GM12878 (cell line): ENCODE measurements around the gene ULK4.

Source experiments
- BHLHE40 ChIP-seq, 2 experiments: fragments of 450-650 bp in 1 of 2; IDR thresholded peaks; 2 replicates each; pipeline ENCODE4 v1.6.1; 2011 to 2017; ENCODE audit warnings: low read depth in 2 of 2, borderline replicate concordance in 1 of 2, improper control_type of control experiment in 1 of 2, low read length in 1 of 2, mild to moderate bottlenecking in 1 of 2
- CHD2 ChIP-seq: IDR thresholded peaks from 2 replicates; pipeline ENCODE4 v1.6.1; 2011; ENCODE audit warnings: low read depth, low read length, improper control_type of control experiment, borderline replicate concordance
- CTCF ChIP-seq, 3 experiments: IDR thresholded peaks in 2 of 3; conservative IDR thresholded peaks in 1 of 3; 2 replicates each; pipeline ENCODE4 v1.5.1; 2011; ENCODE audit warnings: low read depth in 3 of 3, low read length in 3 of 3, mild to moderate bottlenecking in 3 of 3, control low read depth in 2 of 3, moderate library complexity in 2 of 3, inconsistent platforms in 1 of 3, mixed read lengths in 1 of 3; ENCODE audit not compliant: control insufficient read depth in 2 of 3, insufficient read depth in 1 of 3; ENCODE audit errors: extremely low read depth in 1 of 3
- E2F8 ChIP-seq: fragments of 450-650 bp; IDR thresholded peaks from 2 replicates; pipeline ENCODE4 v1.6.1; 2018; ENCODE audit warnings: mild to moderate bottlenecking, low read depth, moderate library complexity; ENCODE audit not compliant: partially characterized antibody
- EGR1 ChIP-seq, 2 experiments: IDR thresholded peaks; 1 replicate in 1 of 2; 2 replicates in 1 of 2; pipeline ENCODE4 v1.6.1; 2011 to 2012; ENCODE audit warnings: low read depth in 2 of 2, low read length in 2 of 2, borderline replicate concordance in 1 of 2, mild to moderate bottlenecking in 1 of 2, moderate library complexity in 1 of 2
- EZH2 ChIP-seq: IDR thresholded peaks from 2 replicates; pipeline ENCODE4 v1.6.1; 2012; ENCODE audit warnings: low read depth, mild to moderate bottlenecking, control low read depth, inconsistent platforms, low read length, borderline replicate concordance; ENCODE audit not compliant: control insufficient read depth
- GABPA ChIP-seq: IDR thresholded peaks from 2 replicates; pipeline ENCODE4 v1.6.1; 2014; ENCODE audit warnings: antibody characterized with exemption, low read depth, mild to moderate bottlenecking, inconsistent platforms
- HDGF ChIP-seq: fragments of 450-650 bp; IDR thresholded peaks from 2 replicates; pipeline ENCODE4 v1.6.1; 2016; ENCODE audit warnings: antibody characterized with exemption
- RAD21 ChIP-seq: IDR thresholded peaks from 2 replicates; pipeline ENCODE4 v1.6.1; 2011; ENCODE audit warnings: mild to moderate bottlenecking, low read depth, low read length, moderate library complexity; ENCODE audit not compliant: insufficient read depth
- SUPT20H ChIP-seq: IDR thresholded peaks from 2 replicates; pipeline ENCODE4 v1.6.1; 2011; ENCODE audit warnings: low read depth, mild to moderate bottlenecking, low read length, moderate library complexity, borderline replicate concordance; ENCODE audit not compliant: control insufficient read depth
- ZNF622 ChIP-seq: fragments of 450-650 bp; IDR thresholded peaks from 2 replicates; pipeline ENCODE4 v1.6.1; 2017; ENCODE audit warnings: mild to moderate bottlenecking, inconsistent platforms
- ZNF687 ChIP-seq: fragments of 450-650 bp; IDR thresholded peaks from 2 replicates; pipeline ENCODE4 v1.6.1; 2017; ENCODE audit warnings: mild to moderate bottlenecking, moderate library complexity

- TF ChIP-seq CHD2 = no peak
- TF ChIP-seq EZH2 = no peak
- no peak for TF ChIP-seq CTCF (IDR thresholded peaks at IDR 0.05 in 2 of 3, conservative IDR thresholded peaks at IDR 0.05 in 1 of 3; ENCODE audit: control insufficient read depth in 2 of 3, extremely low read depth in 1 of 3, insufficient read depth in 1 of 3, low read depth in 3 of 3, low read length in 3 of 3)
- no peak for TF ChIP-seq ZNF622
- no peak for TF ChIP-seq ZNF687
- no peak for TF ChIP-seq E2F8
- no peak for TF ChIP-seq EGR1 (IDR thresholded peaks at IDR 0.05; ENCODE audit: borderline replicate concordance in 1 of 2, low read depth in 2 of 2, low read length in 2 of 2)
- no peak for TF ChIP-seq RAD21
- TF ChIP-seq HDGF = no peak
- TF ChIP-seq BHLHE40 (IDR thresholded peaks at IDR 0.05; ENCODE audit: borderline replicate concordance in 1 of 2, low read depth in 2 of 2, low read length in 1 of 2) = no peak
- no peak for TF ChIP-seq SUPT20H
- no peak for TF ChIP-seq GABPA
These were observed 668.7 kb downstream of the ULK4 start for GRCh38 chr3:41293169-41293681.
